Fibroblast of villous mesenchyme (primary cell): ENCODE measurements around the gene TNFSF10. TPM values are rescaled to one million over a fixed set of nuclear protein-coding genes. Genes with fewer than 3 reads are reported as not detected.
A peak's percentile ranks its signal among the peaks of the same experiment; 100 is the strongest.

Experiments used
- DNase-seq: peaks from one replicate; pipeline ENCODE4 v3.0.0-alpha.2; 2010; ENCODE audit warnings: low read depth
- H3K4me3 ChIP-seq: 2 replicates; pipeline ENCODE4 v1.5.1; 2011; ENCODE audit warnings: low read depth, mild to moderate bottlenecking, low read length
- CTCF ChIP-seq: IDR thresholded peaks from 2 replicates; pipeline ENCODE4 v1.5.1; 2012; ENCODE audit warnings: low read depth, mild to moderate bottlenecking, low read length; ENCODE audit not compliant: insufficient read depth
- total RNA-seq: library from RNA; depleted of rRNA; stranded (reverse); fragments of >200 nt; gene quantifications from 2 replicates; pipeline ENCODE4 v1.2.3, GENCODE V29; 2012

TNFSF10 gene
- total RNA-seq, 1 donor = 0.43 TPM

- no peak for TF ChIP-seq CTCF
- H3K4me3 ChIP-seq = no peak overlapping the region
- DNase-seq = no peak
Measured at GRCh38 chr3:172552607-172553006, 29.4 kb upstream of the TNFSF10 start.

DNA sequence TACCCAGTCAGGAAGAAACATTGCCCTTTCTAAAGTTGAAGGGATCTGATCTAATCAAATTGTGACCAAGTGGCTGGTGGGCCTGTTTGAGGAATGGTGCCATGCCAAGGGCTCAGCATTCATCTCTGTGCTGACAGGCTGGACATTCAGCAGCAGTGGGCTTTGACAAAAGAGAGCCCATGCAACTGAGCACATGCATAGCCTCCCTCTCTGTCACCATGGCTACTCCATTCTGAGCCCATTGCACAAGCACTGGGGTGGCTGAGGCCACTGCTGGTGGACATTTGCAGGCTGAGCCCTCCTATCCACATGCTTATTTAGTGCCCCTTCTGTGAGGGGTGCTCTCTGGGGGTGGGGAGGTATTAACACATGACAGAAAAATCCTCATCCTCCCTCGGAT is 28.6 kb upstream of the TNFSF10 start:
- H3K4me3 ChIP-seq = no peak overlapping the region
- no peak for DNase-seq
- no peak for TF ChIP-seq CTCF

- TF ChIP-seq CTCF = no peak
- H3K4me3 ChIP-seq = no peak overlapping the region
- DNase-seq = peak; percentile 91
Measured at GRCh38 chr3:172550347-172550943, 27.2 kb upstream of the TNFSF10 start.

- DNase-seq = peak; percentile 63
- TF ChIP-seq CTCF = no peak
- H3K4me3 ChIP-seq = no peak overlapping the region
Measured at GRCh38 chr3:172549144-172549543, 25.9 kb upstream of the TNFSF10 start.

DNA sequence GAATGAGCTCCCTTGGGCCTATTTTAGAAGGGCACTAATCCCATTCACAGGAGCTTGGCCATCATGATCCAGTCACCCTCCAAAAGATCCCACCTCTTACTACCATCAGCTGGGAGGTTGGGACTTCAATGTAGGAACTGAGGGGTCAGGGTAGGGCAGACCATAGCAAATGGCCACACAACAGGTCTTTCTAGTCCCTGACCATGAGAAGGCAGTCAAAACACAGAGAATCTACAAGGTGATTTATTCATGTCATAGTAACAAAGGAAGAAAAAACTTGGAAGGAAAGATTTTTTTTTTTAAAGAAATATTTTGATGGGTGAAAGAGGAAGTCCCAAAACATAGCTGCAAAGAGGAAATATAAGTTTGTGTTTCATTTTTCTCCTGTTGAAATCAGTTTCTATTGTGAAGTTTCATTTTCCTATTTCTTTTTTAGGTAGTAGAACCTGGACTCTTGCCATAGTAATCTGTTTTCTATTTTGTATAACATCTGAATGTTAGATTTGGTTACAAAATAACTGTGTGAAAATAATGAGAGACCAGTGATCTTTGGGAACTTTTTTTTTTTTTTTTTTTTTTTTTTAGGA is 23.5 kb upstream of the TNFSF10 start:
- no peak for DNase-seq
- TF ChIP-seq CTCF = no peak
- H3K4me3 ChIP-seq = no peak overlapping the region

DNA sequence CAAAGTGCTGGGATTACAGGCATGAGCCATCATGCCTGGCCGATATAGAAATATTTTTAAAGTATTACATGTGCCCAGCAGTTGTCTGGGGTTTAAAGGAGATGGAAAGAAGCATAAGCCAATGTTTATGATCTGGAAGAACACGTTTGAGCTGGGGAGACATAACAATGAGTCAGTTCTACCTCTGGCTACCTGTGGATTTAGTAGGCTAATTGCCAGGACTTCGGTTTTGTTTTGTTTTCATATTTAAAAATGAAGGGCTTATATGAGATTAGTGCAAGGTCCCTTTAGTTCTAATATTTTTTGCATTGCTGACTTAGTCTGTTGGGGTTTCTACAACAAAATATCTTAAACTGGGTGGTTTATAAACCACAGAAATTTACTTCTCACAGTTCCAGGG is 22.9 kb upstream of the TNFSF10 start:
- no peak for TF ChIP-seq CTCF
- DNase-seq = no peak

GRCh38 chr3:172544404-172544803 is 21.2 kb upstream of the TNFSF10 start:
- no peak for DNase-seq
- no peak for TF ChIP-seq CTCF
- H3K4me3 ChIP-seq = no peak overlapping the region

More for the DNA sequence above, 22.9 kb upstream of the TNFSF10 start:
- H3K4me3 ChIP-seq = no peak overlapping the region
